SU-DHL-6 (cell line): ENCODE results near the gene PPP6R2.

Experiments used
- EZH2phosphoT487 ChIP-seq: fragments of 200-600 bp; sonication (generic), shearing (Covaris generic); conservative IDR thresholded peaks from 2 replicates; pipeline ENCODE4 v1.6.1; 2018; ENCODE audit warnings: mild to moderate bottlenecking, antibody characterized with exemption, low read length, moderate library complexity, mixed read lengths
- TF ChIP-seq, protein P1 (sequence below): fragments of 200-600 bp; sonication (generic); IDR thresholded peaks from one replicate; pipeline ENCODE4 v1.5.1; 2017; ENCODE audit warnings: antibody characterized with exemption, mild to moderate bottlenecking, low read length, moderate library complexity; ENCODE audit not compliant: insufficient read depth, poor library complexity, severe bottlenecking

DNA sequence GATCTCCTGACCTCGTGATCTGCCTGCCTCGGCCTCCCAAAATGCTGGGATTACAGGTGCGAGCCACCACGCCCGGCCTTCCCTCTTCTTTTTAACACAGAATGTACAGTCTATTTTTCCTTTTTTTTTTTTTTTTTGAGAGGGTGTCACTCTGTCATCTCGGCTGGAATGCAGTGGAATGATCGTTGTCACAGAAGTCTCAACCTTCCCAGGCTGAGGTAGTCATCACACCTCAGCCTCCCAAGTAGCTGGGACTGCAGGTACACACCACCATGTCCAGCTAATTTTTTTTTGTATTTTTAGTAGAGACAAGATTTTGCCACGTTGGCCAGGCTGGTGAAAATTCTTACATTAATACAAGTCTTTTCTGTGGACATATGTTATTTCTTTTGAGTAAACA, 13.1 kb downstream of the PPP6R2 start:
- TF ChIP-seq, protein P1, sequence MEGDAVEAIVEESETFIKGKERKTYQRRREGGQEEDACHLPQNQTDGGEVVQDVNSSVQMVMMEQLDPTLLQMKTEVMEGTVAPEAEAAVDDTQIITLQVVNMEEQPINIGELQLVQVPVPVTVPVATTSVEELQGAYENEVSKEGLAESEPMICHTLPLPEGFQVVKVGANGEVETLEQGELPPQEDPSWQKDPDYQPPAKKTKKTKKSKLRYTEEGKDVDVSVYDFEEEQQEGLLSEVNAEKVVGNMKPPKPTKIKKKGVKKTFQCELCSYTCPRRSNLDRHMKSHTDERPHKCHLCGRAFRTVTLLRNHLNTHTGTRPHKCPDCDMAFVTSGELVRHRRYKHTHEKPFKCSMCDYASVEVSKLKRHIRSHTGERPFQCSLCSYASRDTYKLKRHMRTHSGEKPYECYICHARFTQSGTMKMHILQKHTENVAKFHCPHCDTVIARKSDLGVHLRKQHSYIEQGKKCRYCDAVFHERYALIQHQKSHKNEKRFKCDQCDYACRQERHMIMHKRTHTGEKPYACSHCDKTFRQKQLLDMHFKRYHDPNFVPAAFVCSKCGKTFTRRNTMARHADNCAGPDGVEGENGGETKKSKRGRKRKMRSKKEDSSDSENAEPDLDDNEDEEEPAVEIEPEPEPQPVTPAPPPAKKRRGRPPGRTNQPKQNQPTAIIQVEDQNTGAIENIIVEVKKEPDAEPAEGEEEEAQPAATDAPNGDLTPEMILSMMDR = no peak
- no peak for TF ChIP-seq EZH2phosphoT487
